ENCODE measurements around the gene MED14.

GRCh38 chrX:40759374-40759773 lies 24.0 kb upstream of the MED14 start:
- TF ChIP-seq CTCF (IDR thresholded peaks at IDR 0.05): no peak
- TF ChIP-seq POLR2A (IDR thresholded peaks at IDR 0.05): no peak

Measured in esophagus squamous epithelium (tissue), 4 donors.